Suppressor macrophage (primary cell): ENCODE data around the gene RPS6KA6.

Source experiments
- DNase-seq, 4 experiments: peaks; one replicate each; pipeline ENCODE4 v3.0.0-alpha.2; 2020 to 2022
- total RNA-seq, 17 experiments: gene quantifications; one replicate each; lab custom pipeline; 2026; ENCODE audit warnings: mixed read lengths in 6 of 17, inconsistent platforms in 3 of 17; lab: John Stamatoyannopoulos, UW

The RPS6KA6 gene
- total RNA-seq: 0 to 2.0 (median 0.02) reads per million in 17 experiments

- DNase-seq: peak; percentile 1 to 40 (median 24)
Observed at GRCh38 chrX:84187533-84188319, at the start of gene RPS6KA6. RPS6KA6 (minus strand) TSS chrX:84188199; CDS start chrX:84187899, 300 bp downstream.

DNA sequence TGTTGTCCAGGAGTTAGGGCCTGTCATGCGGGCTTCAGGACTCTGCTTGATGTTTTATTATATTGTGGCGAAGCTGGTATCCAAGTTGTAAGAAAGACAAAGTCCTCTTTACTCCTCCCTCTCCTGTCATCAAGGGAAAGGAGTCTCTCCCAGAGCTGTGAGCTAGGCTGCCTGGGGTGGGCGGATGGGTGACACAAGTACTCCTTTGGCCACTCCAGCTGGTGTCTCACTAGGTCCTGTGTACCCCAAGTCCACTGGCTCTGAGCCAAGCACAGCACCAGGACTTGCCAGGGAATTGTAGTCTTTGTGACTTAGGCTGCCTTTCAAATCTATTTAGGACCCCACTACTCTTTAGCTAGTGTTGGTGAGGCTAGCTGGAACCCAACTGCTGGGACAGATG, 36.7 kb upstream of the RPS6KA6 start:
- no peak for DNase-seq

DNA sequence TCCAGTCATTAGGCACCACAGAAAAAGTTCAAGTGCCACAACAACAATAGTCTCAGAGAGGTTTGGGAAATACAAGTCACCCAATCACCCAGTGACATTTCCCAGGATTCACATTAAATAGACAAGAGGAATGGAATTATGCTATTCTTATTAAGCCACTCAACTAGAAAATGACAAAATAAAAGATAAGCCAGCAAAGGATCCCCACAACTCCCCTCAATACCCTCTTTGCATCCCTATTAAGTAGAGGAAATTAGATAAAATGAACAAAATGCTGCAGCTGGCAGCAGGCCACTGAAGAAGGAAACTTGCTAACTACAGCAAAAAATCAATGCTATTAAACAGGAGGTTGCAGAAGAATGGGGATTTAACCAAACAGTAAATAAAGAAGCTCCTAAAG, 35.3 kb upstream of the RPS6KA6 start:
- no peak for DNase-seq

- DNase-seq: no peak
Observed at GRCh38 chrX:84221181-84221580, 33.2 kb upstream of the RPS6KA6 start.

GRCh38 chrX:84219551-84219950, 31.6 kb upstream of the RPS6KA6 start:
- no peak for DNase-seq

GRCh38 chrX:84218726-84219125, 30.7 kb upstream of the RPS6KA6 start:
- DNase-seq: no peak

DNA sequence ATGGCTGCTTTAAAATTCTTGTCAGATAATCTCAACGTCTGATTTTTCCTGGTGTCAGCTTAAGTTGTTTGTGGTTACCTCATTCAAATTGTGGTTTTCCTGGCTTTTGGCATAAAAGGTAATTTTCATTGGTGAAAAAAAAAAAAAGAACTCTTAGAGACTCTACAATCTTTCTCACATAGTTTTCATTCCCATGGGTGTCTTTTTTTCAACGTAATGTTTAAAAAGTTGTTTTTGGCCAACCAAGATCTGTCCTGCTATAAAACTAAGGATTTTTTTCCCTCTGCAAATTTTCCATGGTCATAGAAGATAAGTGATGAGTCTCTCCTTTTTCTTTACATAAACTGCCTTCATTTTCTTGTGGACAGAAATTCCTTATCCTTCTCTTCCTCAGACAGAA, 28.9 kb upstream of the RPS6KA6 start:
- DNase-seq: no peak

- DNase-seq: no peak
Observed at GRCh38 chrX:84216406-84216805, 28.4 kb upstream of the RPS6KA6 start.

GRCh38 chrX:84205276-84205675, 17.3 kb upstream of the RPS6KA6 start:
- no peak for DNase-seq

- DNase-seq: no peak
Observed at GRCh38 chrX:84199688-84200087, 11.7 kb upstream of the RPS6KA6 start.

DNA sequence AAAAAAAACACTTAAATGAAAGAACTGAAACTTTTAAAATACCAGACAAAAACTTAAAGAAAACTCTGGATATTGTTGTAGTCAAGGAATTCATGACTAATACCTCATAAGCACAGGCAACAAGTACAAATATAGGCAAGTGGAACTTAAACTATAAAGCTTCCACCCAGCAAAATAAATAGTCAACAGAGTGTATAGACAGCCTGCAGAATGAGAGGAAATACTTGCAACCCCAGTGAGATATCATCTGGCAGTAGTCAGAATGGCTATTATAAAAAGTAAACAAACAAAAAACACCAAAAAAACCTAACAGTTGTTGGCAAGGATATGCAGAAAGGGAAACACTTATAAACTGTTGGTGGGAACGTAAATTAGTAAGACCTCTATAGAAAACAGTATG, 9.6 kb upstream of the RPS6KA6 start:
- DNase-seq: no peak

DNA sequence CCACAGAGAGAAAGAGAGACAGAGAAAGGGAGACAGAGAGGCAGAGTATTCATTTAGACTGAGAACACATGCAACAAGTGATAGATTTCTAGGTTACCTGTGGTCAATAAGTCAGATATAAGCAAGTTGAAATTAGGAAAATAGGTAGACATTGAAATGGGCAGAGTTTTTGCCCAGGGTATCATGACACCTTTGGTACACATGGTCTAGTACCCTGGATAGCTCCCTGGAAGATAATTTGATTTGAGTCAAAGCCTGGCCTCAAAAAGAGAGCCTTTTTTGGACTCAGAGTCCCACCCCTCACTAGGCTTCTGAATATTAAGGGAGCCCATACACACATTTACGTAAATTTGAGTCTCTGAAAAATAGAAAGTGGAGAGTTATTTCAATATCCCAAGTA, 4.0 kb upstream of the RPS6KA6 start:
- DNase-seq: no peak

- DNase-seq: no peak
Observed at GRCh38 chrX:84189125-84189524, 1.1 kb upstream of the RPS6KA6 start.

GRCh38 chrX:84188320-84188834, 378 bp upstream of the RPS6KA6 start:
- peak in 3 of 4 experiments; percentile 4 to 24 (median 13) for DNase-seq

- DNase-seq: no peak
Observed at GRCh38 chrX:84186603-84187532, 1.1 kb downstream of the RPS6KA6 start.

GRCh38 chrX:84182516-84182915, 5.5 kb downstream of the RPS6KA6 start:
- no peak for DNase-seq

DNA sequence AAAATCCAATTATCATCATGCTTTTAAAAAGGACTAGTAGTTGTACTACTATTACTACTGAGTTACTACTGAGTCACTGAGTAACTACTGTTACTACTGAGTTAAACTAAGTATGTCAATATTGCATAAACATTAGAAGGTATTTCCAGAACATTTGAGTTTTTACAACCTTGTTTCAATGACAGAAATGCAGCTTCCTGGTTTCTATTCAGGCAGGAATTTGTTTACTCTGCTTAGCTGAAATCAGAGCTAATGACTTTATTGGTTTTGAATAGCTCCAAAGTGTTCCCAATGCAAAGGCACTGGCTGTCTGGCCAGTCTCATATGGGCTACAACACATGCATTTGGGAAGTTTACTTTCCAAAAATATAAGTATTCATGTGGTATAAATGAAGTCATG, 12.0 kb downstream of the RPS6KA6 start:
- no peak for DNase-seq

DNA sequence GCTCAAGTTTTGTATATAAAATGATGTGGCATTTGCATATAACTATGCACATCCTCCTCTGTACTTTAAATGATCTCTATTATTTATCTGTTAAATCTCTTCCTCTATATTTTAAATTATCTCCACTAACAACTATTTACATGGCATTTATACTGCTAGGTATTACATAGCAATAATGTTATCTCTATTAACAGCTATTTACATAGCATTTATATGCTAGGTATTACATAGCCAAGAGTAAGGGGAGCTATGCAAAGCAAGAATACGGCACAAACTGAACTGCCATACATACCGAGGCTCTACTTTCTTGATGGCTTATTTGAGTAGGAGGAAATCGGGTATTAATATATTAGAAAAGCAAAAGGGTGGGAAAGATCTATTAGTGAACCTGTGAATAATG, 12.7 kb downstream of the RPS6KA6 start:
- DNase-seq: no peak

- DNase-seq: no peak
Observed at GRCh38 chrX:84174348-84174747, 13.7 kb downstream of the RPS6KA6 start.

DNA sequence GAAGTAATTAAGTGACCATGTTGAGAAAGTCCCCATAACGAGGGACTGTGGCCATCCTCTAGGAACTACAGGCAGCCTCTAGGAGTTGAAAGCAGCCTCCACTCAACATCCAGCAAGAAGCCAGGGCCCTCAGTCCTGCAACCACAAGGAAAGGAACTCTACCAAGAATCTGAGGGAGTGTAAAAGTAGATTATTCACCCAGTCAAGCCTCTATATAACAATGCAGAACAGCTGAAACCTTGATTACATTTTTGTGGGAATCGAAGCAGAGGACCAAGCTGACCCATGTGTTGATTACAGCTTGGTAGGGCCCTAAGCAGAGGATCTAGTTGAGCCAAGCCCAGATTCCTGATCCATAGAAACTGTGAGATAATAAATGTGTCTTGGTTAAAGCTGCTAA, 17.1 kb downstream of the RPS6KA6 start:
- DNase-seq: no peak

DNA sequence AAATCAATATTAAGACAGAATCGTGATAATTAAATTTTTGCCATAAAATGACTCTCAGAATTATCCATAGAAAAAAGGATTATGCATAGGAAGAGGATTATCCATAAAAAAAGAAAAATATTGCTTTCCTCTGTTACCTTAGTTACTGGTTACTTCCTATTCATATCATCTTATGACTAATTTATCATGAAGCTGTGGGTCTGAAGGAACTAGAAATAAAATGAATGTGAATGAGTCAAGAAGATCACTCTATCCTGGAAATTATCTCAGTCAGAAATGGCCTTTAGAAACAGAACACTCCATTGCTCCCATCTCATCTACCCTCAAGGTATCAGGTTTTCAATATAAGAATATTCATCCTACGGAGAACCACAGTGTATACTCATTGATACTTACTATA, 19.4 kb downstream of the RPS6KA6 start:
- DNase-seq: no peak

GRCh38 chrX:84168095-84168494, 19.9 kb downstream of the RPS6KA6 start:
- DNase-seq: no peak

- DNase-seq: no peak
Observed at GRCh38 chrX:84165711-84166110, 22.3 kb downstream of the RPS6KA6 start.
